ENCODE data around the gene BLID. TPM values are rescaled to one million over a fixed set of nuclear protein-coding genes. Genes with fewer than 3 reads are reported as not detected.
A peak's percentile ranks its signal among the peaks of the same experiment; 100 is the strongest.

The BLID gene
- polyA plus RNA-seq: not detected
- long read RNA-seq, donor 1: 0 reads
- long read RNA-seq, donor 2: 0 reads
- long read RNA-seq, donor 3: 0 reads
- long read RNA-seq, donor 4: 0 reads
- long read RNA-seq, donor 5: 0 reads
- long read RNA-seq, donor 6: 0 reads
- long read RNA-seq, donor 7: 0 reads
- long read RNA-seq, donor 8: 0 reads
- long read RNA-seq, donor 9: 0 reads
- long read RNA-seq, donor 10: 0 reads
- long read RNA-seq, donor 11: 0 reads

GRCh38 chr11:122115524-122116379 lies at the start of gene BLID:
Gene BLID, minus strand, starts transcription at chr11:122116215. Its CDS starts 293 bp downstream, at chr11:122115922.
- H3K4me3 ChIP-seq (ENCODE audit: low read length): no peak within 1 kb of the TSS
- H3K4me1 ChIP-seq (ENCODE audit: control insufficient read depth, insufficient read depth, low read length): no peaks in the 10 kb centered on the region
- no peaks in the 10 kb centered on the region for H3K27me3 ChIP-seq (ENCODE audit: control insufficient read depth, insufficient read depth, low read length)
- H3K36me3 ChIP-seq (ENCODE audit: control insufficient read depth, insufficient read depth, low read length): no peaks in the 10 kb centered on the region
- no peaks in the 10 kb centered on the region for H3K9me3 ChIP-seq (ENCODE audit: control insufficient read depth, low read depth, low read length)
- WGBS (ENCODE audit: insufficient coverage, low lambda C conversion rate): 92% methylated on average over 4 of the region's 11 CpGs
- no peak for DNase-seq
- H3K27ac ChIP-seq (ENCODE audit: low read length): no peak within 1 kb of the TSS

GRCh38 chr11:122163053-122163819 lies 47.2 kb upstream of the BLID start:
- 100% methylated on average over 1 of the region's 3 CpGs for WGBS (ENCODE audit: insufficient coverage, low lambda C conversion rate)
- H3K27ac ChIP-seq (ENCODE audit: low read length): no peak overlapping the region

GRCh38 chr11:122162095-122162494 lies 46.1 kb upstream of the BLID start:
- no peak overlapping the region for H3K27ac ChIP-seq (ENCODE audit: low read length)
- 100% methylated on average over 1 of the region's 2 CpGs for WGBS (ENCODE audit: insufficient coverage, low lambda C conversion rate)
- H3K9me3 ChIP-seq (ENCODE audit: control insufficient read depth, low read depth, low read length): no peaks in the 10 kb centered on the region
- no peak for DNase-seq
- H3K4me1 ChIP-seq (ENCODE audit: control insufficient read depth, insufficient read depth, low read length): no peaks in the 10 kb centered on the region
- no peaks in the 10 kb centered on the region for H3K36me3 ChIP-seq (ENCODE audit: control insufficient read depth, insufficient read depth, low read length)
- no peak overlapping the region for H3K4me3 ChIP-seq (ENCODE audit: low read length)
- no peaks in the 10 kb centered on the region for H3K27me3 ChIP-seq (ENCODE audit: control insufficient read depth, insufficient read depth, low read length)

More at GRCh38 chr11:122163053-122163819, 47.2 kb upstream of the BLID start:
- Histone ChIP-seq H3K36me3 (ENCODE audit: control insufficient read depth, insufficient read depth, low read length) (no peaks in the 10 kb centered on the region), H3K9me3 (ENCODE audit: control insufficient read depth, low read depth, low read length) (no peaks in the 10 kb centered on the region), H3K4me3 (ENCODE audit: low read length) (no peak overlapping the region), H3K27me3 (ENCODE audit: control insufficient read depth, insufficient read depth, low read length) (no peaks in the 10 kb centered on the region), H3K4me1 (ENCODE audit: control insufficient read depth, insufficient read depth, low read length) (no peaks in the 10 kb centered on the region)
- no peak for DNase-seq

GRCh38 chr11:122160841-122161590 lies 45.0 kb upstream of the BLID start:
- Histone ChIP-seq H3K4me1 (ENCODE audit: control insufficient read depth, insufficient read depth, low read length) (no peaks in the 10 kb centered on the region), H3K9me3 (ENCODE audit: control insufficient read depth, low read depth, low read length) (no peaks in the 10 kb centered on the region), H3K27me3 (ENCODE audit: control insufficient read depth, insufficient read depth, low read length) (no peaks in the 10 kb centered on the region), H3K27ac (ENCODE audit: low read length) (no peak overlapping the region), H3K36me3 (ENCODE audit: control insufficient read depth, insufficient read depth, low read length) (no peaks in the 10 kb centered on the region), H3K4me3 (ENCODE audit: low read length) (no peak overlapping the region)
- no peak for DNase-seq
- WGBS (ENCODE audit: insufficient coverage, low lambda C conversion rate): no CpG with 5 or more reads among the region's 6 CpGs

GRCh38 chr11:122159861-122160260 lies 43.8 kb upstream of the BLID start:
- Histone ChIP-seq H3K27me3 (ENCODE audit: control insufficient read depth, insufficient read depth, low read length) (no peaks in the 10 kb centered on the region), H3K27ac (ENCODE audit: low read length) (peak overlapping the region; percentile 56), H3K36me3 (ENCODE audit: control insufficient read depth, insufficient read depth, low read length) (no peaks in the 10 kb centered on the region), H3K9me3 (ENCODE audit: control insufficient read depth, low read depth, low read length) (no peaks in the 10 kb centered on the region), H3K4me3 (ENCODE audit: low read length) (no peak overlapping the region), H3K4me1 (ENCODE audit: control insufficient read depth, insufficient read depth, low read length) (no peaks in the 10 kb centered on the region)
- no peak for DNase-seq
- no CpG with 5 or more reads among the region's 2 CpGs for WGBS (ENCODE audit: insufficient coverage, low lambda C conversion rate)

GRCh38 chr11:122159173-122159721 lies 43.2 kb upstream of the BLID start:
- Histone ChIP-seq H3K27ac (ENCODE audit: low read length) (peak overlapping the region; percentile 56), H3K9me3 (ENCODE audit: control insufficient read depth, low read depth, low read length) (no peaks in the 10 kb centered on the region), H3K27me3 (ENCODE audit: control insufficient read depth, insufficient read depth, low read length) (no peaks in the 10 kb centered on the region), H3K4me1 (ENCODE audit: control insufficient read depth, insufficient read depth, low read length) (no peaks in the 10 kb centered on the region), H3K36me3 (ENCODE audit: control insufficient read depth, insufficient read depth, low read length) (no peaks in the 10 kb centered on the region), H3K4me3 (ENCODE audit: low read length) (no peak overlapping the region)
- WGBS (ENCODE audit: insufficient coverage, low lambda C conversion rate): no CpG with 5 or more reads among the region's 12 CpGs
- peak in 1 of 2 donors; percentile 10 for DNase-seq

GRCh38 chr11:122158171-122158570 lies 42.2 kb upstream of the BLID start:
- WGBS (ENCODE audit: insufficient coverage, low lambda C conversion rate): 80% methylated on average over 2 of the region's 4 CpGs
- no peak for DNase-seq
- no peaks in the 10 kb centered on the region for H3K27me3 ChIP-seq (ENCODE audit: control insufficient read depth, insufficient read depth, low read length)
- no peak overlapping the region for H3K27ac ChIP-seq (ENCODE audit: low read length)
- no peaks in the 10 kb centered on the region for H3K9me3 ChIP-seq (ENCODE audit: control insufficient read depth, low read depth, low read length)
- no peak overlapping the region for H3K4me3 ChIP-seq (ENCODE audit: low read length)
- no peaks in the 10 kb centered on the region for H3K4me1 ChIP-seq (ENCODE audit: control insufficient read depth, insufficient read depth, low read length)
- H3K36me3 ChIP-seq (ENCODE audit: control insufficient read depth, insufficient read depth, low read length): no peaks in the 10 kb centered on the region

GRCh38 chr11:122157653-122158161 lies 41.7 kb upstream of the BLID start:
- H3K9me3 ChIP-seq (ENCODE audit: control insufficient read depth, low read depth, low read length): no peaks in the 10 kb centered on the region
- 93% methylated on average over 2 of the region's 4 CpGs for WGBS (ENCODE audit: insufficient coverage, low lambda C conversion rate)
- no peaks in the 10 kb centered on the region for H3K4me1 ChIP-seq (ENCODE audit: control insufficient read depth, insufficient read depth, low read length)
- H3K36me3 ChIP-seq (ENCODE audit: control insufficient read depth, insufficient read depth, low read length): no peaks in the 10 kb centered on the region
- H3K27ac ChIP-seq (ENCODE audit: low read length): no peak overlapping the region
- no peak overlapping the region for H3K4me3 ChIP-seq (ENCODE audit: low read length)
- no peaks in the 10 kb centered on the region for H3K27me3 ChIP-seq (ENCODE audit: control insufficient read depth, insufficient read depth, low read length)
- DNase-seq: no peak

- Histone ChIP-seq H3K27me3 (ENCODE audit: control insufficient read depth, insufficient read depth, low read length) (no peaks in the 10 kb centered on the region), H3K4me1 (ENCODE audit: control insufficient read depth, insufficient read depth, low read length) (no peaks in the 10 kb centered on the region), H3K4me3 (ENCODE audit: low read length) (no peak overlapping the region), H3K9me3 (ENCODE audit: control insufficient read depth, low read depth, low read length) (no peaks in the 10 kb centered on the region), H3K27ac (ENCODE audit: low read length) (no peak overlapping the region), H3K36me3 (ENCODE audit: control insufficient read depth, insufficient read depth, low read length) (no peaks in the 10 kb centered on the region)
- DNase-seq: no peak
- WGBS (ENCODE audit: insufficient coverage, low lambda C conversion rate): 100% methylated on average over 1 of the region's 7 CpGs
These were observed 40.9 kb upstream of the BLID start for GRCh38 chr11:122156940-122157382.

Data from large intestine (tissue), 12 donors.